NCI-H345 treated with DMSO at 0.1 percent for 48 hours (cell line): ENCODE results near the gene G6PC2.
"Not testable (repeated sequence)": the region's sequence is repeated elsewhere in the genome, so short reads cannot be mapped to it uniquely, and the experiment has no call there.

Source experiments
- DNase-seq: peaks from one replicate; lab custom pipeline; 2025; ENCODE audit not compliant: unreplicated experiment; lab: John Stamatoyannopoulos, UW

Gene G6PC2

GRCh38 chr2:168901003-168901402, at the start of gene G6PC2:
Gene G6PC2 (plus strand): TSS chr2:168901291. CDS start chr2:168901332, 41 bp downstream.
- DNase-seq: no peak

- no peak for DNase-seq
These were observed 49.3 kb upstream of the G6PC2 start for GRCh38 chr2:168851674-168852320.

GRCh38 chr2:168852481-168852880, 48.6 kb upstream of the G6PC2 start:
- DNase-seq: no peak

- DNase-seq: no peak
These were observed 47.6 kb upstream of the G6PC2 start for GRCh38 chr2:168853471-168853870.

- DNase-seq: no peak
These were observed 46.4 kb upstream of the G6PC2 start for GRCh38 chr2:168854651-168855050.

- no peak for DNase-seq
These were observed 45.5 kb upstream of the G6PC2 start for GRCh38 chr2:168855601-168856000.

GRCh38 chr2:168858146-168858545, 42.9 kb upstream of the G6PC2 start:
- no peak for DNase-seq

GRCh38 chr2:168867164-168867563, 33.9 kb upstream of the G6PC2 start:
- not testable (repeated sequence) for DNase-seq

GRCh38 chr2:168870369-168870768, 30.7 kb upstream of the G6PC2 start:
- DNase-seq: not testable (repeated sequence)

GRCh38 chr2:168870824-168871223, 30.3 kb upstream of the G6PC2 start:
- DNase-seq: not testable (repeated sequence)

GRCh38 chr2:168874368-168875054, 26.6 kb upstream of the G6PC2 start:
- no peak for DNase-seq

GRCh38 chr2:168882163-168882562, 18.9 kb upstream of the G6PC2 start:
- DNase-seq: not testable (repeated sequence)

- DNase-seq: no peak
These were observed 16.1 kb upstream of the G6PC2 start for GRCh38 chr2:168884975-168885374.

GRCh38 chr2:168889635-168890005, 11.5 kb upstream of the G6PC2 start:
- no peak for DNase-seq

GRCh38 chr2:168890006-168890782, 10.9 kb upstream of the G6PC2 start, which contains the start of gene SPC25:
Gene SPC25 (minus strand): TSS chr2:168890430. CDS start chr2:168889519, 911 bp downstream.
- peak; percentile 95 for DNase-seq

GRCh38 chr2:168892327-168892726, 8.8 kb upstream of the G6PC2 start:
- DNase-seq: no peak

- no peak for DNase-seq
These were observed 7.0 kb upstream of the G6PC2 start for GRCh38 chr2:168894101-168894500.

GRCh38 chr2:168894720-168895119, 6.4 kb upstream of the G6PC2 start:
- no peak for DNase-seq

GRCh38 chr2:168895771-168896170, 5.3 kb upstream of the G6PC2 start:
- DNase-seq: no peak

GRCh38 chr2:168896783-168897182, 4.3 kb upstream of the G6PC2 start:
- DNase-seq: no peak

- DNase-seq: no peak
These were observed 3.6 kb upstream of the G6PC2 start for GRCh38 chr2:168897449-168897848.

- DNase-seq: no peak
These were observed 2.8 kb downstream of the G6PC2 start for GRCh38 chr2:168903888-168904287.
